Stimulated activated CD4-positive, alpha-beta T cell treated with anti-CD3 and anti-CD28 coated beads, Interleukin-12 subunit alpha, Interleukin-12 subunit beta, amount 100 ng/mL, for 24 hours (primary cell): ENCODE measurements around the gene CNTLN.
"Not testable (repeated sequence)": the region's sequence is repeated elsewhere in the genome, so short reads cannot be mapped to it uniquely, and the experiment has no call there.

Experiments used
- DNase-seq, 2 experiments: peaks; one replicate each; pipeline ENCODE4 v3.0.0-alpha.2; 2020; ENCODE audit warnings: low read depth in 2 of 2

CNTLN gene

GRCh38 chr9:17401858-17402257, 267.0 kb downstream of the CNTLN start:
- no peak for DNase-seq

- no peak for DNase-seq
These were observed 267.5 kb downstream of the CNTLN start for GRCh38 chr9:17402309-17402708.

GRCh38 chr9:17403539-17403938, 268.7 kb downstream of the CNTLN start:
- DNase-seq, result no peak

- no peak for DNase-seq
These were observed 280.1 kb downstream of the CNTLN start for GRCh38 chr9:17414986-17415385.

- no peak for DNase-seq
These were observed 288.3 kb downstream of the CNTLN start for GRCh38 chr9:17422994-17423680.

GRCh38 chr9:17423681-17424011, 288.8 kb downstream of the CNTLN start:
- DNase-seq, result no peak

- DNase-seq, result no peak
These were observed 290.5 kb downstream of the CNTLN start for GRCh38 chr9:17425384-17425783.

GRCh38 chr9:17433526-17433925, 298.7 kb downstream of the CNTLN start:
- DNase-seq, result no peak

- no peak for DNase-seq
These were observed 302.0 kb downstream of the CNTLN start for GRCh38 chr9:17436854-17437253.

GRCh38 chr9:17437813-17438212, 303.0 kb downstream of the CNTLN start:
- DNase-seq, result no peak

- not testable (repeated sequence) for DNase-seq
These were observed 310.3 kb downstream of the CNTLN start for GRCh38 chr9:17445126-17445525.

- DNase-seq, result no peak
These were observed 318.9 kb downstream of the CNTLN start for GRCh38 chr9:17453751-17454150.

GRCh38 chr9:17462869-17463464, 328.1 kb downstream of the CNTLN start:
- DNase-seq, result peak in 1 of 2 experiments; percentile 11

GRCh38 chr9:17470036-17470813, 335.4 kb downstream of the CNTLN start:
- no peak for DNase-seq

- no peak for DNase-seq
These were observed 337.3 kb downstream of the CNTLN start for GRCh38 chr9:17472126-17472525.

GRCh38 chr9:17476401-17476800, 341.6 kb downstream of the CNTLN start:
- no peak for DNase-seq

- DNase-seq, result no peak
These were observed 343.0 kb downstream of the CNTLN start for GRCh38 chr9:17477816-17478215.

- DNase-seq, result no peak
These were observed 346.1 kb downstream of the CNTLN start for GRCh38 chr9:17480966-17481365.

- no peak for DNase-seq
These were observed 346.7 kb downstream of the CNTLN start for GRCh38 chr9:17481565-17481964.

GRCh38 chr9:17484906-17485305, 350.1 kb downstream of the CNTLN start:
- DNase-seq, result no peak

GRCh38 chr9:17486396-17486795, 351.6 kb downstream of the CNTLN start:
- no peak for DNase-seq

GRCh38 chr9:17487467-17487866, 352.6 kb downstream of the CNTLN start:
- DNase-seq, result no peak

GRCh38 chr9:17488662-17489061, 353.8 kb downstream of the CNTLN start:
- DNase-seq, result no peak
